ENCODE results near the gene FAM133A.

GRCh38 chrX:93649381-93649780 lies 24.6 kb upstream of the FAM133A start:
- no peak for TF ChIP-seq CTCF (IDR thresholded peaks at IDR 0.05; ENCODE audit: insufficient read depth, low read depth, low read length)
- TF ChIP-seq EZH2 (IDR thresholded peaks at IDR 0.05; ENCODE audit: insufficient read depth, low read length) = no peak
